ENCODE data around the gene YPEL1.
"Not testable (repeated sequence)": the region's sequence is repeated elsewhere in the genome, so short reads cannot be mapped to it uniquely, and the experiment has no call there.

The YPEL1 gene

GRCh38 chr22:21697880-21698279 lies 37.7 kb downstream of the YPEL1 start:
- DNase-seq = no peak

GRCh38 chr22:21697021-21697771 lies 38.4 kb downstream of the YPEL1 start:
- DNase-seq = no peak

- DNase-seq = no peak
Observed at GRCh38 chr22:21696115-21696514, 39.5 kb downstream of the YPEL1 start.

- DNase-seq = no peak
Observed at GRCh38 chr22:21695430-21696085, 40.0 kb downstream of the YPEL1 start.

- DNase-seq = no peak
Observed at GRCh38 chr22:21694795-21695429, 40.7 kb downstream of the YPEL1 start.

GRCh38 chr22:21694394-21694793 lies 41.2 kb downstream of the YPEL1 start:
- DNase-seq = no peak

- no peak for DNase-seq
Observed at GRCh38 chr22:21693999-21694341, 41.6 kb downstream of the YPEL1 start.

GRCh38 chr22:21693333-21693998 lies 42.1 kb downstream of the YPEL1 start:
- DNase-seq = no peak

GRCh38 chr22:21692856-21693255 lies 42.7 kb downstream of the YPEL1 start:
- not testable (repeated sequence) for DNase-seq

GRCh38 chr22:21691816-21692215 lies 43.8 kb downstream of the YPEL1 start:
- DNase-seq = no peak

- DNase-seq = peak; percentile 45
Observed at GRCh38 chr22:21690401-21690801, 45.2 kb downstream of the YPEL1 start.

GRCh38 chr22:21688706-21689381 lies 46.8 kb downstream of the YPEL1 start:
- no peak for DNase-seq

GRCh38 chr22:21688341-21688705 lies 47.3 kb downstream of the YPEL1 start:
- DNase-seq = no peak

GRCh38 chr22:21687685-21688259 lies 47.8 kb downstream of the YPEL1 start:
- DNase-seq = no peak

GRCh38 chr22:21686634-21687393 lies 48.8 kb downstream of the YPEL1 start:
- DNase-seq = no peak

- DNase-seq = no peak
Observed at GRCh38 chr22:21686193-21686608, 49.4 kb downstream of the YPEL1 start.

- no peak for DNase-seq
Observed at GRCh38 chr22:21685164-21685513, 50.5 kb downstream of the YPEL1 start.

- no peak for DNase-seq
Observed at GRCh38 chr22:21684492-21685163, 51.0 kb downstream of the YPEL1 start.

GRCh38 chr22:21683401-21683811 lies 52.2 kb downstream of the YPEL1 start:
- no peak for DNase-seq

- no peak for DNase-seq
Observed at GRCh38 chr22:21682385-21683175, 53.0 kb downstream of the YPEL1 start.

Measured in right hindlimb (tissue), 1 donor.